NCI-H1694 (cell line): ENCODE data around the gene DYRK4.
A peak's percentile ranks its signal among the peaks of the same experiment; 100 is the strongest.

Source experiments
- DNase-seq: peaks from one replicate; lab custom pipeline; 2025; lab: John Stamatoyannopoulos, UW

DYRK4 gene

DNA sequence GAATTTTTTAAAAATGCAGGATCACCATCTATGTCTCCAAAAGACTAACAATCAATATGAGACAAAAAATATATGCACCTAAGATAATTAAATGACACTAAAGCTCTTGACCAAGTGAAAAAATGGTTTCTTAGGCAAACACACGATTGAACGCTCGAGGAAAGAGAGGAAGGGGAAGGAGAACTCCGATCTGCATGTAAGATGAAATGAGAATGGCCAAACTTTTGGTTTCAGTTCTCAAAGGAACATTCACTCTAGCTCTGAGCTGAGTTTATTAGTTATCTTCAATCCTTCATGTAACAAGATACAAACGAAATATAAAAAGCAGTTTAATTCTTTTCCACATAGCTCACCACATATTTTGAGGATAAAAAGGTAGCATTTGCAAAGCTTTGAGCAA lies 2.8 kb downstream of the DYRK4 start:
- no peak for DNase-seq

DNA sequence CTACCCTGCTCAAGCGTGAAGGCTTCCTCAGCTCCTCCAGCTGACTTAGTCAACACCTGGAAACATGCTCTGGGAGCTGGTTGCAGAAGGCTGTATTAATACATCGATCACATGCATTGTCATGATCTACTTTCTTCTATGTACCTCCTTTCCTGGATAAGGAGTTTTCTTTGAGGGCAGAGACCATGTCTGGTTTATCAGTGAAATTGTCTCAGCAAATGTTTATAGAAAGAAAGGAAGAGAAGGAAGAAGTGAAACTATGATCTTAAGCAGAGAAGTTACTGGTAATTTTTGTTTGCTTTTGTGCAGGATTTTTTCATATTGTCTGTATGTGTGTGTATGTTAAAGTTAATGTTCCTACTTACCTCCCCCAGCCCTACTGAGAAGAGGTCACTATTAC lies 4.5 kb downstream of the DYRK4 start:
- no peak for DNase-seq

DNA sequence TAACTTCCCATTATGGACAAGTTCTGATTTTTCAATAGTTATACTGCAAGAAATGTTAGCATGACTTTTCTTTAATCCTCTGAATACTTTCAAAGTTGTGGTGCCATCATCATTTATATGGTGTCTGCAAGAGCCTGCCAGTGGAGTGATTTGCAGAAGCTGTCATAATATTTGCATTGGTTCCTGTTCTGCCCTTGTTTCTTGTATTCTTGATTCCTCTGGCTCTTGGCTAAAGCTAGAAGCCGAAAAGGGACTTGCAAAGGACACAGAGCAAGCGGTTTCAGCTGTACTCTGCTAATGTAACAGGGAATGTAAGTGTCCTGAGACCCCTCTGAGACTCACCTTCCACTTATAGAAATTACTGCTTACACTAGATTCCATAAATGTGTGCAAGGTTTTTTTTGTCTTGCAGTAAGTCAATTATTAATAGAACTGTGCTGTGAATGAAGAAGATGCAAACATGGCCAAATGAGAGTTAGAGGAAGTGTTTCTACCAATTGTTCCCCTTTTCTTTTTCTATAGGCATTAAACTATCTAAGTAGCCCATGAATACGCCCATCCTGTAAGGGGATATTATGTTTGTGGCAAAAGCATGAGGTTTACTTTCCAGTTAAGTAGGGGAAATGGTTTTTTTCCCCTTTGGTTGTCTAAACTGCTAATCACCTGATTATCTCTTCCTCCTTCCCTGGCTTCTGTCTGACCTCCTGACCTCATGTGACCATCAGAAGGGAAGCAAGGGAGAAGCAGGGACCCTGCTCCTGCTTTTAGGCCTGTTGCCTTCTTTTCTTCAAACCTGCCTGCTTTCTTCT lies 5.3 kb downstream of the DYRK4 start:
- DNase-seq, result no peak

- no peak for DNase-seq
These were observed 7.3 kb downstream of the DYRK4 start for GRCh38 chr12:4569261-4569660.

DNA sequence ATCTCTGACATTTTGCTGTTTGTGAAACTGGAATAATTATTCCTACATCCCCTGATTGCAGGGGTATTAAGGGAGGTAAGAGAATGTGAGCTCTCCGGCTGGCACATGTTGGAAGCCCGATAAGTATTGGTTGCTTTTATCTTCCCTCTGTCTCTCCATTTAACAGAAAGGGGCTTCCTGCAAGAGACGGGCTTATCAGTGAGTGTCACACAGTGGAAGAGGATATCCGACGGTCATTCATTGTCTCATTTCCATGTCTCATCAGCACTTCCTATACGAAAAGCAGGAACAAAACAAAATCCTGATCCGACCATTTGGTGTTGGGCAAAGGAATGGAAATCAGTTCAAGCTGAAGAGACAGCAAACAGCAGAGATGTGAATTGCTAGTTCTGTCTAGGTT lies 10.7 kb downstream of the DYRK4 start:
- no peak for DNase-seq

- DNase-seq, result no peak
These were observed 17.5 kb downstream of the DYRK4 start for GRCh38 chr12:4579305-4580102.

GRCh38 chr12:4580281-4580688 lies 18.3 kb downstream of the DYRK4 start:
- no peak for DNase-seq

DNA sequence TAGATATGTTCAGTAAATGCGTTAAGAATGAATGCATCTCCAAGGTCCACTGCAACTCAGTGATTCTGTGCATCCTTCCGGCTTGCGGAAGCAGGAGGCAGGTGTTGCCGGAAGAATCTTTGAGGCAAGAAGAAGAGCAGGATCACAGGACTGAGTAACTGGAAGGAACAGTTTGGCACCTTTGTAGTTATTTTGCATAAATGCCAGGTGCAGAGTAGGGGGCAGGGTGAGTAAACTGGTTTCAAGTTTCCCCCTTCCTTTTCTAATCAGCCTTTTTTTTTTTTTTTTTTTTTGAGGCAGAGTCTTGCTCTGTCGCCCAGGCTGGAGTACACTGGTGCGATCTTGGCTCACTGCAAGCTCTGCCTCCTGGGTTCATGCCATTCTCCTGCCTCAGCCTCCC lies 22.3 kb downstream of the DYRK4 start:
- DNase-seq, result no peak

DNA sequence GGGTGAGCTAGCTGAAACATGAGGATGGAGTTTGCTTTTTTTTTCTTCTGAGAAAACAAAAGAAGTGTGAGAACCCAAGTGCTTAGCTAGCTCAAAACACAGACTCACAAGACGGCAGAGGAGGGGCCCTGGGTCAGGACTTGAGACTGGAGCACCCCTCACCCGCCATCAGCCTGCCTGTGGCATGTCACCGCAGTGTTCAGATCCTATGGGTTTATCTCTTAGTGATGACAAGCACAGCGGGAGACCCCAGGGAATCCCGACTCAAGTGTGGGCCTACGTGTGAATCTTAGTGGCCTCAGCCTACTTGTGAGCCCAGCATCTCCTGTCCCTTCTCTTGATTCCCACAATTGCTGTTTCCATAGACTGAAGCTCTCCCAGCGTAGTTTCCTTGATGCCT lies 22.9 kb downstream of the DYRK4 start:
- no peak for DNase-seq

DNA sequence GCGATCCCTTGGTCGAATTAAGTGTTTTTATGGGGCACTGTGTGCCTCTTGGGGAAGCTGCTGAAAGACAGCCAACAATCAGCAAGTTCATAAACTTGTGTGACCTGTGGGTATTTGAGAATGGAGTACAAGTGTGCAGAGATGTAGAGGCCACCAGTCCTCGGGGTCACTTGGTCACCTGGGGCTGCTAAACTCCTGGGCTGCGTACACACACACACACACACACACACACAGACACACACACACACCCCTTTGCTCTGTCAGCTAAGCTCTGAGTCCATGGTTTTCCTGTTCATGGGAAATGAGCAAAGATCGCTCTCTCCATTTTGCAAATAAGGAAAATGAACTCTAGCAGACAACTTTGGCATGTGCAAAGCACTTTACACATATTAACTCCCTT lies 24.5 kb downstream of the DYRK4 start:
- DNase-seq, result no peak

GRCh38 chr12:4587108-4587507 lies 25.1 kb downstream of the DYRK4 start:
- no peak for DNase-seq

GRCh38 chr12:4588916-4589315 lies 26.9 kb downstream of the DYRK4 start:
- DNase-seq, result no peak

DNA sequence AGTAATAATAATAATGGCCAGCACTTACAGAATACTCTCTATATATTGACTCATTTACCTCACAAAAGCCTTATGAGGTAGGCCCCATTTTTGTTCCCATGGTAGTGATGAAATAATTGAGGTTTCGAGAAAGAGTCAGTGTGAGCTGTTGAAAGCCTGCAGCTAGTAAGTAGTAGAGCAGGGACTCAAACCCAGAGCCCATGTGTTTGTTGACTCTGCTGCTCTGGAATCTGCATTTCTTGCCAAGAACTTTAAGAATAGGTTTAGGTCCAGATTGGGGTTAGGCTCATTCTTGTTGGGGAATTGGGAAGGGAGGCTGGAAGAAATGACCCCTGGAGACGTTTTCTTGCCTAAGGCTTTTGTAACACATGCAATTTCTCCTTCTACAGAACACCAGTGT lies 27.9 kb downstream of the DYRK4 start:
- no peak for DNase-seq

DNA sequence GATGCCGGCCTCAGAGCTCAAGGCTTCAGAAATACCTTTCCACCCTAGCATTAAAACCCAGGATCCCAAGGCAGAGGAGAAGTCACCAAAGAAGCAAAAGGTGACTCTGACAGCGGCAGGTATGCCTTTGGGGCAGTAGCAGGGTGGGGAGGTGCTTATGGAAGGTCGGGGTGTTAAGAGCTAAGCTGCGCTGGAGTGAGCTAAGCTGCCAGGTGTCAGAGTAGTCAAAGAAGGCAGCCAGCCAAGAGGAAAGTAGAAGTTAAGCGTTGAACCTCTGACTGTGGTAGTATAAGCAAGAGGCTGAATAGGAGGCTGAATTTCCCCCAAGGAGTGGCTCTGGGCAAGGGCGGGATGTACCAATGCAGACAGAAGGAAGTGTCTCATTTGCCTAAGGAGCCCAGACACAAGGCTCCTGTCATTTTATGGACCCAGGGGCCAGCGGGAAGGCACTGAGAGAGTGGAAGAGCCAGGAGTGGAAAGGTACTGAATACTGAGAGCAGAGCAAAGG lies 29.2 kb downstream of the DYRK4 start:
- DNase-seq, result no peak

DNA sequence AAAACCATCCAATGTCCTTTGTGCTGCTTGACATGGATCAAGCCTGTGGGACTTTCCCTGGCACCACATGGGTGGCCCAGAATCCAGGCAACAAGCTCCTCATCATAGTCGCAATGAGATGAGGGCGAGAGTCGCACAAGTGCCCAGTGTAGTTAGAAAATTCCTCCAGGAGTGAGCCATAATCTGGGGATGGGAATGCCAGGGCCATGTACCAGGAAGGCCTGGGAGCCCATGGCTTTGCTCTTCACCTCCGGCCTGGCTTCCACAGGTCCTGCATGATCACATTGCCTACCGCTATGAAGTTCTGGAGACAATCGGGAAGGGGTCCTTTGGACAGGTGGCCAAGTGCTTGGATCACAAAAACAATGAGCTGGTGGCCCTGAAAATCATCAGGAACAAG lies 33.9 kb downstream of the DYRK4 start:
- DNase-seq, result no peak

- DNase-seq, result no peak
These were observed 41.4 kb downstream of the DYRK4 start for GRCh38 chr12:4603421-4603820.

GRCh38 chr12:4603946-4604345 lies 41.9 kb downstream of the DYRK4 start:
- DNase-seq, result no peak

- peak; percentile 79 for DNase-seq
These were observed 42.7 kb downstream of the DYRK4 start for GRCh38 chr12:4604684-4605193.

- no peak for DNase-seq
These were observed 45.0 kb downstream of the DYRK4 start for GRCh38 chr12:4607056-4607455.

DNA sequence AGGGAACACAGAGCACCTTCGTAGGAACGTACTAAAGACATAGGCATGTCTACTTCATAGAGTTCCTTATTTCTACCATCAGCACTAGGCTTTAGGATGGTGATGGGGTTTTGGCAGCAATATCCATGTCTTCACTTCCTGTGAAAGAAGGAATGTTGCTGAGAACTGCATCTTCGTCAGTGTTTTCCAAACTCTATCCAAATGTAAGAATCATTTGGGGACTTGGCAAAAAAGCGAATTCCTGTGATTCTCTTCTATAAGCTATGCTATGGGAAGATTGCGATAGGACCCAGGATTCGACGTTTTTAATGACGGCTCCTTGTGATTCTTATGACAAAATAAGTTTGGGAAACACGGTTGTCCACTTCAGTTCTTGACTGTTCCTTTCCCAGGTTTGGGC lies 47.1 kb downstream of the DYRK4 start:
- no peak for DNase-seq

DNA sequence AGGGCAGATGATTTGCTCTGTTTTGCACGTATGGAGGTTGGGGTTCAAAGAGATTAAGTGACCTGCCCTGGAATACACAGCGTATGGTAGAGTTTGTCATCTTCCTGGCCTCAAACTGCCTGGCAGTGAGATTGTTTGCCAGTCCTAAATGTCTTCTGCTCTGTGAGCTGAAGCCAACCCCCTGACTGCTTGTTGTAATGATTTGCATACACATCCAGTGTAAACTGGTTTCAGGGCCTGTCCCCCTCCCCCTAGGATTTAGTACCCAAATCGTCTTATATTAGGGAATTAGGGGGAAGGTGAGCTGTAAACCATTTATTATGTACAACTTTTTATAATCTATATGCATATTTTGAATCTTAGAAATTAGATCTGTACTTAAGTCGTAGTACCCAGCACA lies 48.5 kb downstream of the DYRK4 start:
- no peak for DNase-seq

- DNase-seq, result no peak
These were observed 53.7 kb downstream of the DYRK4 start for GRCh38 chr12:4615667-4616066.

DNA sequence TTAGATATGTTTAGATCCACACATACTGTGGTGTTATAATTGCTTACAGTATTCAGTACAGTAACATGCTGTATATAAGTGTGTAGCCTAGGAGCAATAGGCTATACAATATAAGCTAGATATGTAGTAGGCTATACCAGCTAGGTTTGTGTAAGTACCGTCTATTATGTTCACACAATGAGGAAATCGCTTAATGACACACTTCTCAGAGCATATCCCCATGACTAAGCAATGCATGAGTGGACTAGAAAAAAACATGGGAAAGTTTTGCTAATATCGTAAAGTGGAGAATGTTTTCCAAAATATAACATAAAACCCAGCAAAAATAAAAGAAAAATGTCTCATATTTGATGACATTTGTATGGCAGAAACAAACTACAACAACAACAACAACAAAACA lies 59.5 kb downstream of the DYRK4 start:
- no peak for DNase-seq
